ENCODE data around the gene ZBTB20. TPM values are rescaled to one million over a fixed set of nuclear protein-coding genes. Genes with fewer than 3 reads are reported as not detected.

Gene ZBTB20
- total and polyA plus RNA-seq, 2 of the 4 experiments (the other 2 are of a cell fraction): 0.75 to 14.7 TPM

DNA sequence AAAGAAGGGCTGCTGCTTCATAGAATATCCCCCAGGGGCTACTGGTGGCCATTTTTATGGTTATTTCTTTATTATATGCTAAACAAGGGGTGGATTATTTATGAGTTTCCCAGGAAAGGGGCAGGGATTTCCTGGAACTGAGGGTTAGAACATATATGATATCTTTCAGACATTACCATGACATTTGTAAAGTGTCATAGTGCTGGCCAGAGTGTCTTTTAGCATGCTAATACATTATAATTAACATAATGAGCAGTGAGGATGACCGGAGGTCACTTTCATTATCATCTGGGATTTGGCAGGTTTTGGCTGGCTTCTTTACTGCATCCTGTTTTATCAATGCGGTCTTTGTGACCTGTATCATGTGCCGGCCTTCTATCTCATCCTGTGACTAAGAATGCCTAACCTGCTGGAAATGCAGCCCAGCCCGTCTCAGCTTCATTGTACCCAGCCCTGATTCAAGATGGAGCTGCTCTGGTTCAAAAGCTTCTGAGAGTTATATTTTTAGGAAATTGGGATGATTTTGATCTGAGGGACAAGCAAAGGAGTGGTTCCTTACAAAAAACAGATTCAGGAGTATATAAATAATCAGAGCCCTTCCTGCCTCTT lies 9.1 kb upstream of the ZBTB20 start:
- no peaks in the 10 kb centered on the region for H3K27me3 ChIP-seq (ENCODE audit: control insufficient read depth, insufficient read depth, low read length)
- intact Hi-C loops (cut with micrococcal nuclease) (no loop called here), dilution Hi-C loops (cut with HindIII; ENCODE audit: low sequenced_read_pairs, unreplicated experiment) (no loop called here), in situ Hi-C loops (cut with MboI; ENCODE audit: low sequenced_read_pairs) (no loop called here)
- H2AK9ac ChIP-seq (replicated peaks; ENCODE audit: low read depth, low read length, poor library complexity): no peak overlapping the region
- no peak overlapping the region for H3K4ac ChIP-seq (ENCODE audit: low read depth, low read length)
- H3K79me1 ChIP-seq (ENCODE audit: low read depth in 1 of 2, low read length in 2 of 2): no peaks in the 10 kb centered on the region
- no TSS peak for BruUV-seq (replicated peaks)
- H3K9ac ChIP-seq (ENCODE audit: low read depth, low read length): no peak overlapping the region
- H3K18ac ChIP-seq (ENCODE audit: low read depth, low read length): no peak overlapping the region
- no peak overlapping the region for H2BK20ac ChIP-seq (ENCODE audit: low read depth, low read length)
- H3K36me3 ChIP-seq (ENCODE audit: control insufficient read depth, insufficient read depth, low read length): no peaks in the 10 kb centered on the region
- no peak overlapping the region for H2BK15ac ChIP-seq (ENCODE audit: low read depth, low read length)
- H3K4me3 ChIP-seq (ENCODE audit: insufficient read depth, low read depth, low read length): no peak overlapping the region
- no peak overlapping the region for H4K5ac ChIP-seq (ENCODE audit: low read depth, low read length)
- no peak overlapping the region for H4K8ac ChIP-seq (ENCODE audit: low read depth in 2 of 2, low read length in 2 of 2)
- no peak overlapping the region for H4K91ac ChIP-seq (ENCODE audit: insufficient read depth, low read depth, low read length)
- ChIA-PET POLR2A (ENCODE audit: unreplicated experiment) (no interaction called here), CTCF (no interaction called here)
- no peak overlapping the region for H2AK5ac ChIP-seq (ENCODE audit: low read depth, low read length)
- no peak for TF ChIP-seq CTCF (conservative IDR thresholded peaks at IDR 0.05; ENCODE audit: low read depth, low read length)
- no peak for TF ChIP-seq CHD1 (IDR thresholded peaks at IDR 0.05; ENCODE audit: low read depth, low read length)
- TF ChIP-seq MXI1 (IDR thresholded peaks at IDR 0.05; ENCODE audit: borderline replicate concordance, low read depth, low read length): no peak
- TF ChIP-seq CEBPB (IDR thresholded peaks at IDR 0.05; ENCODE audit: low read depth, low read length): no peak
- TF ChIP-seq MAZ (IDR thresholded peaks at IDR 0.05; ENCODE audit: borderline replicate concordance, low read depth, low read length): no peak
- TF ChIP-seq FOS (IDR thresholded peaks at IDR 0.05; ENCODE audit: low read depth, low read length): no peak
- no peak for TF ChIP-seq RAD21 (IDR thresholded peaks at IDR 0.05; ENCODE audit: low read length)
- no peak for TF ChIP-seq BHLHE40 (IDR thresholded peaks at IDR 0.05; ENCODE audit: low read depth, low read length)
- no peak for TF ChIP-seq RFX5 (IDR thresholded peaks at IDR 0.05; ENCODE audit: low read depth, low read length)
- no peak for TF ChIP-seq RCOR1 (IDR thresholded peaks at IDR 0.05; ENCODE audit: insufficient replicate concordance, low read length)
- TF ChIP-seq POLR2A (IDR thresholded peaks at IDR 0.05; ENCODE audit: low read depth, low read length): no peak
- no peak for TF ChIP-seq NFE2L2 (IDR thresholded peaks at IDR 0.05; ENCODE audit: low read depth, low read length)
- TF ChIP-seq, protein P1, sequence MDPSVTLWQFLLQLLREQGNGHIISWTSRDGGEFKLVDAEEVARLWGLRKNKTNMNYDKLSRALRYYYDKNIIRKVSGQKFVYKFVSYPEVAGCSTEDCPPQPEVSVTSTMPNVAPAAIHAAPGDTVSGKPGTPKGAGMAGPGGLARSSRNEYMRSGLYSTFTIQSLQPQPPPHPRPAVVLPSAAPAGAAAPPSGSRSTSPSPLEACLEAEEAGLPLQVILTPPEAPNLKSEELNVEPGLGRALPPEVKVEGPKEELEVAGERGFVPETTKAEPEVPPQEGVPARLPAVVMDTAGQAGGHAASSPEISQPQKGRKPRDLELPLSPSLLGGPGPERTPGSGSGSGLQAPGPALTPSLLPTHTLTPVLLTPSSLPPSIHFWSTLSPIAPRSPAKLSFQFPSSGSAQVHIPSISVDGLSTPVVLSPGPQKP (IDR thresholded peaks at IDR 0.05; ENCODE audit: borderline replicate concordance, low read depth, low read length): no peak
- TF ChIP-seq SMC3 (IDR thresholded peaks at IDR 0.05; ENCODE audit: low read depth, low read length): no peak
- no peak for TF ChIP-seq USF2 (IDR thresholded peaks at IDR 0.05; ENCODE audit: low read depth, low read length)
- no peak for TF ChIP-seq MAFK (IDR thresholded peaks at IDR 0.05; ENCODE audit: low read depth, low read length)
- DNase-seq (no peak), ATAC-seq (ENCODE audit: low read depth) (no peak)
- H2AFZ ChIP-seq (replicated peaks; ENCODE audit: low read length, poor library complexity): no peak overlapping the region
- no peaks in the 10 kb centered on the region for H3K4me1 ChIP-seq (ENCODE audit: control insufficient read depth, insufficient read depth, low read length)
- no peak overlapping the region for H3K56ac ChIP-seq (ENCODE audit: extremely low read depth, insufficient read depth, low read length)
- WGBS, 2 experiments (ENCODE audit: extremely low coverage in 2 of 2, insufficient read length in 1 of 2): 69% methylated on average over 2 of the region's 4 CpGs; no CpG with 5 or more reads in 1 of the 2 experiments
- peaks cover 4% of the 10 kb centered on the region; the same call in 1 of the 2 replicates for H3K9me3 ChIP-seq (ENCODE audit: control insufficient read depth, insufficient read depth, low read length)
- H3K27ac ChIP-seq (ENCODE audit: insufficient read depth, low read length): no peak overlapping the region
- H3K9me1 ChIP-seq (ENCODE audit: insufficient read depth, low read length): no peaks in the 10 kb centered on the region
- H3K4me2 ChIP-seq (ENCODE audit: low read depth, low read length): no peak overlapping the region
- H2BK5ac ChIP-seq (ENCODE audit: low read depth, low read length, poor library complexity, severe bottlenecking): no peak overlapping the region
- no peak overlapping the region for H3K14ac ChIP-seq (replicated peaks; ENCODE audit: low read depth, low read length)
- H3K23ac ChIP-seq (ENCODE audit: low read depth, low read length): no peak overlapping the region
- H4K20me1 ChIP-seq (ENCODE audit: insufficient read depth, low read length): no peaks in the 10 kb centered on the region
- H2BK120ac ChIP-seq (ENCODE audit: low read depth, low read length): no peak overlapping the region

Measured in IMR-90 (cell line).